Astrocyte (in vitro differentiated cells and primary cell): ENCODE measurements around the gene ZNF225.

Experiments used
- EZH2 ChIP-seq: IDR thresholded peaks from 2 replicates; pipeline ENCODE4 v1.6.1; 2012; ENCODE audit warnings: mild to moderate bottlenecking, low read length, inconsistent platforms; ENCODE audit not compliant: insufficient read depth
- TF ChIP-seq, protein P1 (sequence below): IDR thresholded peaks from 2 replicates; pipeline ENCODE4 v1.5.1; 2011; ENCODE audit warnings: low read depth, mild to moderate bottlenecking, inconsistent platforms, low read length, moderate library complexity; ENCODE audit not compliant: insufficient read depth

DNA sequence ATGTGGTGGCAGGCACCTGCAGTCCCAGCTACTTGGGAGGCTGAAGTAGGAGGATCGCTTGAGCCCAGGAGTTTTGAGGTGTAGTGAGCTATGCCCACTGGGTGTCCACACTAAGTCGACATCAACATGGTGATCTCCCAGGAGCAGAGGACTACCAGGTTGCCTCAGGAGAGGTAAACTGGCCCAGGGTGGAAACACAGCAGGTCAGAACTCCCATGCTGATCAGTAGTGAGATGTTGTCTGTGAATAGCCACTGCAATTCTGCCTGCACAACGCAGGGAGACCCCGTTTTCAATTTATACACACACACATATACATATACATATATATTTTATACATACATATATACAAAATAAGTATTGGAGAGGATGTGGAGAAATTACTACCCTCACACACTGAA lies 21.1 kb upstream of the ZNF225 start:
- TF ChIP-seq, protein P1, sequence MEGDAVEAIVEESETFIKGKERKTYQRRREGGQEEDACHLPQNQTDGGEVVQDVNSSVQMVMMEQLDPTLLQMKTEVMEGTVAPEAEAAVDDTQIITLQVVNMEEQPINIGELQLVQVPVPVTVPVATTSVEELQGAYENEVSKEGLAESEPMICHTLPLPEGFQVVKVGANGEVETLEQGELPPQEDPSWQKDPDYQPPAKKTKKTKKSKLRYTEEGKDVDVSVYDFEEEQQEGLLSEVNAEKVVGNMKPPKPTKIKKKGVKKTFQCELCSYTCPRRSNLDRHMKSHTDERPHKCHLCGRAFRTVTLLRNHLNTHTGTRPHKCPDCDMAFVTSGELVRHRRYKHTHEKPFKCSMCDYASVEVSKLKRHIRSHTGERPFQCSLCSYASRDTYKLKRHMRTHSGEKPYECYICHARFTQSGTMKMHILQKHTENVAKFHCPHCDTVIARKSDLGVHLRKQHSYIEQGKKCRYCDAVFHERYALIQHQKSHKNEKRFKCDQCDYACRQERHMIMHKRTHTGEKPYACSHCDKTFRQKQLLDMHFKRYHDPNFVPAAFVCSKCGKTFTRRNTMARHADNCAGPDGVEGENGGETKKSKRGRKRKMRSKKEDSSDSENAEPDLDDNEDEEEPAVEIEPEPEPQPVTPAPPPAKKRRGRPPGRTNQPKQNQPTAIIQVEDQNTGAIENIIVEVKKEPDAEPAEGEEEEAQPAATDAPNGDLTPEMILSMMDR: no peak
- TF ChIP-seq EZH2: no peak
